NCI-H774 (cell line): Measurements from ENCODE around the gene TARDBP.
"Not testable (repeated sequence)": the region's sequence is repeated elsewhere in the genome, so short reads cannot be mapped to it uniquely, and the experiment has no call there.

Experiments
- DNase-seq: peaks from one replicate; lab custom pipeline; 2025; lab: John Stamatoyannopoulos, UW

TARDBP gene

GRCh38 chr1:11042995-11043874 lies 30.8 kb downstream of the TARDBP start:
- no peak for DNase-seq

- no peak for DNase-seq
Measured at GRCh38 chr1:11044086-11044848, 31.8 kb downstream of the TARDBP start.

DNA sequence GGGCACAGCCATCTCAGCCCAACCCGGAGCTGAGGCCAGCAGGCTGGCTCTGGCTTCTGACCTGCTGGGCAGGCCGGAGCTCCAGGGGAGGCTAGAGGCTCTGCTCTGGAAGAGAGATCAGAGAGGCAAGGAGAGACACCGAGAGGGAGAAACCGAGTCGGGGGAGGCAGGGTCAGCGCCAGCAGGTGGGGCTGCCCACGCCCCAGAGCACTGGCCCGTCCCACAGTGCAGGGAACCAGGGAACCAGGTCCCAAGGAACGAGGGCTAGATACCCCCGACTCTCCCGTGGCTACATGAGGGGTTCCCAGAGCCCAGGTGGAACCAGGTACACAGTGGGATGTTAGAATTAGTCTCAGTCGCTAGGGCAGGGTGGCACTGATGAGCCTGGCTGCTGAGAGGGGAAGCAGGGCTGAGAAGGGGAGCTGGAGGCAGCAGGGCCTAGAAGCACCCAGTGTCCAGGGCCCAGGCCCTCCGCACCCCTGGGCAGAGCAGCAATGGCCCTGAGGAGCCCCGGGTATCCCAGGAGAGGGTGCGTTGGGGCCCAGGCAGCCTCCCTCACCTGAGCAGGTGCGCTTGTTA lies 32.5 kb downstream of the TARDBP start:
- DNase-seq: no peak

- DNase-seq: no peak
Measured at GRCh38 chr1:11045428-11046269, 33.2 kb downstream of the TARDBP start.

DNA sequence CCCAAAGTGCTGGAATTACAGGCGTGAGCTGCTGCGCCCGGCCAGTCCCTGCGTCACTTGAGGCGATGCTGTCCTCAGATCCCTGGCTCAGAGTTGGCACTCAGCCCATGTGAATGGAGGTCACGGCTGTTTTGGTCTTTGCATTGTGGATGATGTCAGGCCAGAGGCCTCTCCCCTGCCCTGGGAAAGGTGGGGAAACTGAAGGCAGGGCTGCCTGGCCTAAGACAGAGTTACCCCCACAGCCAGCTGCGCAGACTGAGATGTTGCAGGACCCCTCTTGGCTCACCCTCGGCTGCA lies 33.8 kb downstream of the TARDBP start:
- DNase-seq: no peak

- DNase-seq: no peak
Measured at GRCh38 chr1:11046625-11047365, 34.3 kb downstream of the TARDBP start, which contains the start of gene MASP2. Gene MASP2 (minus strand): TSS chr1:11047239. CDS start chr1:11047207, 32 bp downstream.

DNA sequence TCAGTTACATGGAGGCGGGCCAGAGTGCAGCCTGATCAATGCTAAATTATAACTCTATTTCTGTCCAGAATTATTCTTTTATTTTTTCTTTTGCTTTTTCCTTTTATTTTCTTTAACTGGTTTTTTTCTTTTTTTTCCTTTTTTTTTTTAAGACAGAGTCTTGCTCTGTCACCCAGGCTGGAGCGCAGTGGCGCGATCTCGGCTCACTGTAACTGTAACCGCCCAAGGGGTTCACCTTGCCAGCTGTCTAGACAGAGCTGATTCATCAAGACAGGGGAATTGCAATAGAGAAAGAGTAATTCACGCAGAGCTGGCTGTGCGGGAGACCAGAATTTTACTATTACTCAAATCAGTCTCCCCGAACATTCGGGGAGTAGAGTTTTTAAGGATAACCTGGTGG lies 38.7 kb downstream of the TARDBP start:
- not testable (repeated sequence) for DNase-seq

DNA sequence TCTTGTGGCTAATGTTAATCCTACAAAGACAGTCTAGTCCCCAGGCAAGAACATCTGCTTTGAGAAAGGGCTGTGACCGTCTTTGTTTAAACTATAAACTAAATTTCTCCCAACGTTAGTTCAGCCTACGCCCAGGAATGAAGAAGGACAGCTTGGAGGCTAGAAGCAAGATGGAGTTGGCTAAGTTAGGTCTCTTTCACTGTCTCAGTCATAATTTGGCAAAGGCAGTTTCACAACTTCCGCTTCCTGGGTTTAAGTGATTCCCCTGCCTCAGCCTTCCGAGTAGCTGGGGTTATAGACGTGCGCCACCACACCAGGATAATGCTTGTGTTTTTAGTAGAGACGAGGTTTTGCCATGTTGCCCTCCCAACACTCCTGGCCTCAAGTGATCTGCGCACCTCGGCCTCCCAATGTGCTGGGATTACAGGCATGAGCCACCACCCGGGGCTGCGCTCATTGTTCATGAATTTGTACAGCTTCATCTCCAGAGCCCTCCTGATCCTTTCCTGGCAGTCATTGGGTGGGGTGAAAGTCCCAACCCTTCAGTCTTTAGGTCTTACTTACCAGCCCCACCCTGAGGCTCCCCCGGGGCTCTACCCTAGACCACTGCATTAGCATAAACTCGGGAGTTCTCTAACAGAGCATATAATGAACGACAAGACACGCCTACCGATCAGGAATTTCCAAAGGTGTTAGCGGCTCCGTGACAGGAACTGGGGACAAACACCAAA lies 39.5 kb downstream of the TARDBP start:
- DNase-seq: no peak

DNA sequence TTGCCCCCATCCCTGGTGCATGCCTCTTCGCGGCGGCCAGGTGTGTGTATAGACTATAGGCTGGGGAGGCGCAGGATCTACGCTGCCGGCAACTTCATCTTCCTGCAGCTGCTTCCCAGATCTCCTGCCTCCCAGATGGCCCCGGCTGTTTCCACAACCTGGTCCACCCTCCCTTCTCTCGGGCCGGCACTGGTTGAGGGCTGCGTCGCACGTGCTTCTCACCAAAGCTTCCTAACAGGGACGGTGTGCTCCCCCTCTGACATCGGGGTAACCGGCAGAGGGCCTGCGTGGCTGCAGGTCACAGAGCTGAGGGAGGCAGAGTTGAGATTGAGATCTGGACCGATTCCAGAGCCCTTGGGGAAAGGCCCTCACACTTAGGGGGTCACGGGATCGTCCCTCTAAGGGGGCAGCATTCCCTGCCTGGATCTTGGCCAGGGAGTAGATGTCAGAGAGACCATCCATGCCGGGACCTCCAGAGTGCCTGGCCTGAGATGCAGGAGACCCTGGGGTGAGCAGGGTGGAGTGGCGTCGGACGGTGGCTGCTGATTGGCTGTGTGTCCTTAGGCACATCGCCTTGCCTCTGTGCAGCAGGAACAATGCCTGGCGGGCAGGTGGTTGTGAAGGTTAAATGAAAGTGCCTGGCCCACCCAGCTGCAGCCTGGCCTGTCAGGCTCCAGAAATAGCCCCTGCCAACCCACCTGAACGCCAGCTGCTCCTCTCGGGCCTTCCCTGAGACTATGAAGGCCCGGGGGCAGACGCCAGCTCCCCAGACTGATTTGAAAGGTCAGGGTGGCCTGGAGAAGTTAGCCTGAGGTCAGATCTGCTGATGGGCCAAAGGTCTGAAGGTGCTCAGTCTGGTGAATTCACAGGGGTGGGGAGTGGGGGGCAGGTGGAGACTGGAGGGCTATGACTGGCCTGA lies 40.6 kb downstream of the TARDBP start:
- DNase-seq: no peak

GRCh38 chr1:11053758-11054137 lies 41.3 kb downstream of the TARDBP start:
- DNase-seq: no peak

DNA sequence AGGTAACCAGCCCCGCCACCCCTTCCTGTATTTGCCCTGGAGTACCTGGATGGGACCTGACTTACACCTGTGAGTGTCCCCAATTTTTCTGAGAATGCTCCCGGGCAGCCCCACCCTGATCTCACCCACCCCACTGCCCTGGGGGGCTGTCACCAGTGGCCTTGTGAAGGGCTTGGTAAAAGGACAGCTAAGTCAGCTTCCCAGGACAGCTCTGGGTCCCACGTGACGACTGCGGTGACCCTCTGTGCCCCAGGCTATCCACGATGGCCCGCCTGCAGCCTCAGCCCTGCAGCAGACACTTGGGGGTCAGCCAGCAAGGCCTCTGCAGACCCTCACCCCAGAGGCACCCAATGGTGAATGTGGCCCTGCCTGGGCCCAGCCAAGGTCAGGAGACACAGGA lies 41.7 kb downstream of the TARDBP start:
- DNase-seq: no peak

DNA sequence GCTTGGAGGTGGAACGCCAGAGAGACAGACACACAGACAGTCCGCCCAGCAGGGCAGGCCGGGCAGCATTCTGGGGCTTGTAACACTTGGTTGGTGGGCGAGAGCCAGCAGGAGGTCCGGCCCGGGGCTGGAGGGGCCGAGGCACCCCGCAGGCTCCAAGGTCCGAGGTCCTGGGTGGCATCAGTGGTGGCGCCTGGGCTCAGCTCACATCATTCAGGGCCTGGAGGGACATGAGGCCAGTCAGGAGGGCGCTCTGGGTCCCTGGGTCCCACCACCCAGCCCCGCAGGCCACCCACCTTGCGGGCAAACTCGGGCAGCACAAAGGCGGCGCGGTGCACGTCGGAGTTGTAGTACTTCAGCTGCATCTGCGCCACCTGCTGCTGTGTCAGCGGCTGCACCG lies 42.2 kb downstream of the TARDBP start:
- no peak for DNase-seq

DNA sequence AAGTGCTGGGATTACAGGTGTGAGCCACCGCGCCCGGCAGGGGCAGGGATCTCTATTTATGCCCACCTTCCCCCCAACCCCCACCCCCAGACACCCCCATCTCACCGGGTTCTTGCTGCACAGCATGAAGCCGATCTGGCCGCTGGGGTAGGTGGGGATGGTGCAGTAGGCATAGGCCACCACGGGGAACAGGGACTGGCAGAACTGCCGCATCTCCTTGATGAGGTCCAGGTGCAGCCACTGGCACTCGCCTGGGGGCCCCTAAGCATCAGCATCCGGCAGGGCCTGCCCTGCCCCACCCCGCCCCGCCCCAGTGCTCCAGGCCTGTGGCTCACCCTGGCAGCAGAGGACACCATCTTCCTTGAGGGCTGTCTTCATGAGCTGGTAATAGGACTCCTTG lies 43.2 kb downstream of the TARDBP start:
- DNase-seq: no peak

DNA sequence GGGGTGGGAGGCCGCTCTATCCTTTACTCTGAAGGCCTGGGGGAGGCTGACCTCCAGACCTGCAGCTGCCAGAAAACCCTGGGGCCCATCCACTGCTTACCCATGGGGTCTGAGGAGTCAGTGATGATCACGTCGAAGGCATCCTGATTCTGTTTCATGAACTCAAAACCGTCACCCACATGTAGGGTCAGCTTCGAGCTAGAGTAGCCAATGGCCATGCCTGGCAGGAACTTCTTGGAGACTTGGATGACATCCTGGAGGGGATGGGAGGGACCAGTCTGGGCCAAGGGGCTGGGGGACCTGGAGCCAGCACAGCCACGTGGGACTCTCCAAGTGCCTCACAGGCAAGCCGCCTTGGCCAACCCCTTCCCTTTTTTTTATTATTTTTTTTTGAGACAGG lies 44.0 kb downstream of the TARDBP start:
- DNase-seq: no peak

DNA sequence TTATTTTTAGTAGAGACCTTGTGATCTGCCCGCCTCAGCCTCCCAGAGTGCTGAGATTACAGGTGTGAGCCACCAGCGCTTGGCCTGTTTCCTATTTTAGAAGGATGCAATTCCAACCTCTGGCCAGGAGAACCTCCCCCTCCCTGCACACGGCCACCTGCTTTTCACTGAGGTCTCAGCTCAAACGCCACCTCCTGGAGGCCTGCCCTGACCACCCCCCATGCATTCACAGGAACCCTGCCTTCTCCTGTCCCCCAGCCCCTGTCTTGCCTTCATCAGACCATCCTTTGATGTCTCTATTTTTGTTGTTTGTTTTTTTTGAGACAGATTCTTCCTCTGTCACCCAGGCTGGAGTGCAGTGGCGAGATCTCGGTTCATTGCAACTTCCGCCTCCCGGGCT lies 45.0 kb downstream of the TARDBP start:
- DNase-seq: no peak

DNA sequence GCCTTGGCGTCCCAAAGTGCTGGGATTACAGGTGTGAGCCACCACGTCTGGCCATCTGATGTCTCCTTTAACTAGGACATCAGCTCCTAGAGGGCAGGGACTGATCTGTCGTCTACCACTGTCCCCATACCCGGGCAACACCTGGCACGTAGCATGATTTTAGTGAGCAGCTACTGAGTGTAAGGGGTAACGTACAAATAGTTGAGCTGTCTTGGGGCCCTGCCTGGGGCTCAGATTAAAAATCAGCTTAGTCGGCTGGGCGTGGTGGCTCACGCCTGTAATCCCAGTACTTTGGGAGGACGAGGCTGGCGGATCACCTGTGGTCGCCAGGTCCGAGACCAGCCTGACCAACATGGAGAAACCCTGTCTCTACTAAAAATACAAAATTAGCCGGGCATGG lies 45.6 kb downstream of the TARDBP start:
- DNase-seq: no peak

GRCh38 chr1:11058595-11059154 lies 46.2 kb downstream of the TARDBP start:
- peak; percentile 26 for DNase-seq

- DNase-seq: no peak
Measured at GRCh38 chr1:11059155-11059967, 46.9 kb downstream of the TARDBP start.
